Right lobe of liver (tissue), 4 donors: ENCODE data around the gene CRYBA2.

Source experiments
- CTCF ChIP-seq, 4 donors: fragments of 200-600 bp in 3 of 4; fragments of 450-650 bp in 1 of 4; IDR thresholded peaks; one replicate each; pipeline versions ENCODE4 v1.5.1 to v1.8.0; 2016 to 2022; ENCODE audit warnings: antibody characterized with exemption in 4 of 4, mild to moderate bottlenecking in 2 of 4
- POLR2A ChIP-seq: fragments of 450-650 bp; IDR thresholded peaks from one replicate; pipeline ENCODE4 v1.6.1; 2017; ENCODE audit warnings: antibody characterized with exemption, mild to moderate bottlenecking
- donor health status: DM: no; HTN: no; CAD: no.
- donor health status: DM: no; HTN: no; CAD: no.
- donor health status: DM: no; HTN: yes; CAD: no.

GRCh38 chr2:218975060-218975777, 18.0 kb downstream of the CRYBA2 start:
- TF ChIP-seq CTCF (IDR thresholded peaks at IDR 0.05) = no peak
- TF ChIP-seq POLR2A = no peak
